PC-9 (cell line): ENCODE measurements around the gene KRT4.

ENCODE experiments used
- CTCF ChIP-seq: fragments of 200-600 bp; sonication (generic); conservative IDR thresholded peaks from 2 replicates; pipeline ENCODE4 v1.6.1; 2017; ENCODE audit warnings: mixed run types, antibody characterized with exemption, mild to moderate bottlenecking, moderate library complexity
- EZH2 ChIP-seq: fragments of 200-600 bp; sonication (generic); IDR thresholded peaks from 2 replicates; pipeline ENCODE4 v1.8.0; 2017; ENCODE audit warnings: antibody characterized with exemption, low read depth

- TF ChIP-seq EZH2 (no peak), CTCF (no peak)
Observed at GRCh38 chr12:52796429-52796794, 17.5 kb downstream of the KRT4 start.
